ENCODE data around the gene KRT6B. TPM values are rescaled to one million over a fixed set of nuclear protein-coding genes. Genes with fewer than 3 reads are reported as not detected.

KRT6B gene
- total RNA-seq, 1 donor from 2014 or later, result not detected

- H3K36me3 Mint-ChIP-seq (ENCODE audit: insufficient read depth), result no peaks in the 10 kb centered on the region
- no peaks in the 10 kb centered on the region for H3K9me3 Mint-ChIP-seq (ENCODE audit: low read depth)
- no peak for DNase-seq (ENCODE audit: low spot score, unreplicated experiment)
Measured at GRCh38 chr12:52433501-52434080, 18.4 kb downstream of the KRT6B start.

DNA sequence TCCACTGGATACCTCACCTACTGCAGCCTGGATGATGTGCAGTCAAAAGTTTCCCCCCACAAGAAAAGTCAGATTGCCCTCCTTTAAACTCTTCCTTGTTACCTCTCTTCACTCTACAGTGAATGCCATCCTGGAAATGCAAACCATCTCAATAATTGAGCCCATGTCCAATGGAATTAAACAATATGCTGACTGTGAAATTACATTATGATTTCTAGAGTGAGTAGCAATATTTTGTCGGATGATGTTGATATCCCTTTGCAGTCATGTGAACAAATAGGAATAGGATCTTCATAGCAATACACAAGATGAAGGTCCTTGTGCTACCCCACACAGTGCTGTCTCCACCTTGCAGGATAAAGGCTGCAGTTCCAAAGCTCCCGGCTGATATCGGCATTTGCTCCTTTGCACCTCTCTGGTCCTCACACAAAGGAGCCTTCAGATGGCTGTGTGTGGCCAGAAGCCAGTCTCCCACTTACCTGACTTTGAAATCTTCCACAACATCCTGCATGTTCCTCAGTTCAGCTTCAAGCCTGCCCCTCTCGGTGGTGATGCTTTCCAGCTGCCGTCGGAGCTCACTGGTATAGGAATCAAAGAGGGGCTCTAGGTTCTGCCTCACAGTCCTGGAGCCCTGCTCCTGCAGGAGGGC is 19.3 kb downstream of the KRT6B start:
- H3K27ac Mint-ChIP-seq, result no peak overlapping the region
- peaks cover 44% of the 10 kb centered on the region for H3K27me3 Mint-ChIP-seq
- peaks cover 14% of the 10 kb centered on the region for H3K4me1 Mint-ChIP-seq (ENCODE audit: low read depth)
- H3K4me3 Mint-ChIP-seq (ENCODE audit: low read depth), result no peak overlapping the region
- no peaks in the 10 kb centered on the region for H3K36me3 Mint-ChIP-seq (ENCODE audit: insufficient read depth)
- no peaks in the 10 kb centered on the region for H3K9me3 Mint-ChIP-seq (ENCODE audit: low read depth)
- DNase-seq (ENCODE audit: low spot score, unreplicated experiment), result no peak
- no peak for TF ChIP-seq CTCF (IDR thresholded peaks at IDR 0.05; ENCODE audit: unreplicated experiment)

More at GRCh38 chr12:52433501-52434080, 18.4 kb downstream of the KRT6B start:
- Mint-ChIP-seq H3K27ac (no peak overlapping the region), H3K4me3 (ENCODE audit: low read depth) (no peak overlapping the region), H3K4me1 (ENCODE audit: low read depth) (peaks cover 14% of the 10 kb centered on the region), H3K27me3 (peaks cover 42% of the 10 kb centered on the region)
- TF ChIP-seq CTCF (IDR thresholded peaks at IDR 0.05; ENCODE audit: unreplicated experiment), result no peak

DNA sequence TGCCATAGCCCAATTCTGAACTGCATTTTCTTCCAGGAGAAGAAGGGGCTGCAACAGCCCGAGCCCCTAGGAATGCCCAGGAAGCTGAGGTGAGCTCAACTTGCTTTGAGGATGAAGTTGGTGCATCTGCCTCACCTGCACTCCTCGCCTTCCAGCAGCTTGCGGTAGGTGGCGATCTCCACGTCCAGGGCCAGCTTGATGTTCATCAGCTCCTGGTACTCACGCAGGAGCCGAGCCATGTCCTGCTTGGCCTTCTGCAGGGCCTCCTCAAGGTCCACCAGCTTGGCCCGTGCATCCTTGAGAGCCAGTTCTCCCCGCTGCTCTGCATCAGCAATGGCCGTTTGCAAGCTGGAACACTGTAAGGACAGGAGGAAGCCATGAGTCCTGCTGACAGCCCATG is 23.8 kb downstream of the KRT6B start:
- Mint-ChIP-seq H3K4me1 (ENCODE audit: low read depth) (peaks cover 3% of the 10 kb centered on the region), H3K9me3 (ENCODE audit: low read depth) (no peaks in the 10 kb centered on the region), H3K27me3 (peaks cover 54% of the 10 kb centered on the region), H3K27ac (no peak overlapping the region), H3K36me3 (ENCODE audit: insufficient read depth) (no peaks in the 10 kb centered on the region), H3K4me3 (ENCODE audit: low read depth) (no peak overlapping the region)
- DNase-seq (ENCODE audit: low spot score, unreplicated experiment), result no peak
- no peak for TF ChIP-seq CTCF (IDR thresholded peaks at IDR 0.05; ENCODE audit: unreplicated experiment)

GRCh38 chr12:52427083-52427482 is 24.9 kb downstream of the KRT6B start:
- Mint-ChIP-seq H3K4me1 (ENCODE audit: low read depth) (peaks cover 3% of the 10 kb centered on the region), H3K4me3 (ENCODE audit: low read depth) (no peak overlapping the region), H3K27me3 (peaks cover 53% of the 10 kb centered on the region), H3K9me3 (ENCODE audit: low read depth) (no peaks in the 10 kb centered on the region), H3K36me3 (ENCODE audit: insufficient read depth) (no peaks in the 10 kb centered on the region), H3K27ac (no peak overlapping the region)
- TF ChIP-seq CTCF (IDR thresholded peaks at IDR 0.05; ENCODE audit: unreplicated experiment), result no peak
- DNase-seq (ENCODE audit: low spot score, unreplicated experiment), result no peak

DNA sequence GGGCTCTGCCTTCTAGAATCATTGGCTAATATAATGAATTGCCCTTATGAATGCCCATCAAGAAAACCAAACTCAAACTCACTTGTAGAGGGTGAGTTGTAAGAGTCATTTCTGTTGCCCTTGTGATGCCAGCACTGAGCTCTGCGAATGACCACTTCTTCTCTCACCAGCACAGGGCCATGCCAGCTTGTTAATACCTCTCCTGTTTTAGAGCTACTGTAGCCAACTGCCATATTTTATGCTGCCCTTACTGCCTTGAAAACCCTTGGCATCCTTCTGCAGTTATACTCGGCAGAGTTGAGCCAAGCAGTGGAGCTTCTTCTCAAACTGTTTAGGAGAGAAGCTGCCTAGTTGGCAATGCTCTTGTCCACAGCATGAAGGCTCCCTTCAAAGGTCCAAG is 25.9 kb downstream of the KRT6B start:
- H3K4me3 Mint-ChIP-seq (ENCODE audit: low read depth), result no peak overlapping the region
- TF ChIP-seq CTCF (IDR thresholded peaks at IDR 0.05; ENCODE audit: unreplicated experiment), result no peak
- DNase-seq (ENCODE audit: low spot score, unreplicated experiment), result no peak
- H3K4me1 Mint-ChIP-seq (ENCODE audit: low read depth), result peaks cover 3% of the 10 kb centered on the region
- no peak overlapping the region for H3K27ac Mint-ChIP-seq
- peaks cover 51% of the 10 kb centered on the region for H3K27me3 Mint-ChIP-seq
- H3K9me3 Mint-ChIP-seq (ENCODE audit: low read depth), result no peaks in the 10 kb centered on the region
- H3K36me3 Mint-ChIP-seq (ENCODE audit: insufficient read depth), result no peaks in the 10 kb centered on the region
